ENCODE data around the gene ITPR2.

The ITPR2 gene

DNA sequence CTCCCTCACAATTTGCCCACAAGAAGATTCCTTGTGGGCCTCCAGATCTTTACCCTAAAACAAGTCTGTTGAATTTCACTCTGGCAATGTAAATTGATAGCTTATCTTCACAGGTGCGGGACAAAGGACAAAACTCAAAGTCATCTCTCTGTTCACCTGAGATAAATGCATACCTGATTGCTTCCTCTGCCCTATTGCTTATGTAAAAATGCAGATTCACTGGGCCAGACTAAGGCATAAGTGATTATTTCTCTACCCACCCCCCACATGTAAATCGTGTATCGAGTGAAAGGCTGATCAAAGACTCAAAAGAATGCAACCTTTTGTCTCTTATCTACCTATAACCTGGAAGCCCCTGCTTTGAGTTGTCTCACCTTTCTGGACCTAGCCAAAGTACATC is 320.8 kb downstream of the ITPR2 start:
- H2BK12ac ChIP-seq (ENCODE audit: low read length in 2 of 2), result no peak overlapping the region
- no peak overlapping the region for H3K4ac ChIP-seq (ENCODE audit: low read depth in 1 of 2, low read length in 2 of 2)
- no peak overlapping the region for H2BK15ac ChIP-seq (ENCODE audit: low read depth, poor library complexity, severe bottlenecking)
- H3K23ac ChIP-seq (ENCODE audit: low read length in 2 of 2), result no peak overlapping the region
- 94% methylated on average over 3 of the region's 3 CpGs for WGBS
- H3K4me3 ChIP-seq (ENCODE audit: insufficient read depth in 1 of 2, low read depth in 1 of 2, low read length in 2 of 2), result no peak overlapping the region
- no peak overlapping the region for H4K91ac ChIP-seq (ENCODE audit: low read length)
- H3K4me1 ChIP-seq (ENCODE audit: control insufficient read depth, insufficient read depth, low read depth, low read length), result no peaks in the 10 kb centered on the region
- no peaks in the 10 kb centered on the region for H3K27me3 ChIP-seq (ENCODE audit: control insufficient read depth in 1 of 2, insufficient read depth in 1 of 2, low read length in 2 of 2)
- H3K36me3 ChIP-seq (ENCODE audit: control insufficient read depth in 1 of 2, insufficient read depth in 2 of 2, low read depth in 1 of 2, low read length in 2 of 2), result no peaks in the 10 kb centered on the region
- H3K18ac ChIP-seq (ENCODE audit: low read depth in 1 of 2, low read length in 2 of 2), result no peak overlapping the region
- no peak overlapping the region for H3K27ac ChIP-seq (ENCODE audit: low read length, poor library complexity, severe bottlenecking)
- no peak overlapping the region for H3K9ac ChIP-seq (ENCODE audit: low read length)
- DNase-seq, result no peak
- H3K4me2 ChIP-seq (ENCODE audit: low read length, poor library complexity, severe bottlenecking), result no peak overlapping the region
- no peak overlapping the region for H3K14ac ChIP-seq (ENCODE audit: low read length in 2 of 2)
- H3K79me1 ChIP-seq (replicated peaks; ENCODE audit: low read length, poor library complexity, severe bottlenecking), result peaks cover 4% of the 10 kb centered on the region
- no peak overlapping the region for H4K8ac ChIP-seq (ENCODE audit: low read length)
- no peak overlapping the region for H2BK120ac ChIP-seq (ENCODE audit: low read depth, low read length)
- H3K9me3 ChIP-seq (ENCODE audit: control insufficient read depth, low read length), result no peaks in the 10 kb centered on the region
- H2AFZ ChIP-seq (ENCODE audit: low read depth, low read length), result no peak overlapping the region
- H2BK5ac ChIP-seq (ENCODE audit: low read depth, low read length, poor library complexity, severe bottlenecking), result no peak overlapping the region
- no peak overlapping the region for H2AK5ac ChIP-seq (ENCODE audit: low read length, severe bottlenecking)

DNA sequence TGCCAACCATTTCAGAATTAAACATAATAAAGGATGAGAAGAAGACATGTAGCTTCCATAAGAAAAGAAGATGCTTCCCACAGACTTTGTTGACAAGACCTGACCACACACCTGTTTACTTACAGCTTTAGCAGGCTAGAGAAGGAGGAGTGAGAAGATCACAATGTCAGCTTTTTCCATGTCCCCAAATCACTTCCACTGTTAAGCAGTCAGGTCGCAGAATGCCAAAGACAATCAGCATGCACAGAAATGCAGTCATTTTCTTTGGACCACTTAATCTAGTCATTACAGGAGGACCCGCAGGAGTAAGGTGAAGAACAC is 322.7 kb downstream of the ITPR2 start:
- WGBS, result 38% methylated on average over 1 of the region's 2 CpGs
- Histone ChIP-seq H3K9me3 (ENCODE audit: control insufficient read depth, low read length) (no peaks in the 10 kb centered on the region), H2AFZ (ENCODE audit: low read depth, low read length) (no peak overlapping the region), H3K4ac (ENCODE audit: low read depth in 1 of 2, low read length in 2 of 2) (no peak overlapping the region), H3K27ac (ENCODE audit: low read length, poor library complexity, severe bottlenecking) (no peak overlapping the region), H3K4me1 (ENCODE audit: control insufficient read depth, insufficient read depth, low read depth, low read length) (no peaks in the 10 kb centered on the region), H3K27me3 (ENCODE audit: control insufficient read depth in 1 of 2, insufficient read depth in 1 of 2, low read length in 2 of 2) (no peaks in the 10 kb centered on the region), H2AK5ac (ENCODE audit: low read length, severe bottlenecking) (no peak overlapping the region), H3K4me3 (ENCODE audit: insufficient read depth in 1 of 2, low read depth in 1 of 2, low read length in 2 of 2) (no peak overlapping the region), H3K36me3 (ENCODE audit: control insufficient read depth in 1 of 2, insufficient read depth in 2 of 2, low read depth in 1 of 2, low read length in 2 of 2) (no peaks in the 10 kb centered on the region), H2BK15ac (ENCODE audit: low read depth, poor library complexity, severe bottlenecking) (no peak overlapping the region), H3K14ac (ENCODE audit: low read length in 2 of 2) (no peak overlapping the region), H4K91ac (ENCODE audit: low read length) (no peak overlapping the region), H3K23ac (ENCODE audit: low read length in 2 of 2) (no peak overlapping the region), H3K79me1 (replicated peaks; ENCODE audit: low read length, poor library complexity, severe bottlenecking) (peaks cover 3% of the 10 kb centered on the region), H2BK120ac (ENCODE audit: low read depth, low read length) (no peak overlapping the region), H2BK12ac (ENCODE audit: low read length in 2 of 2) (no peak overlapping the region), H3K4me2 (ENCODE audit: low read length, poor library complexity, severe bottlenecking) (no peak overlapping the region), H2BK5ac (ENCODE audit: low read depth, low read length, poor library complexity, severe bottlenecking) (no peak overlapping the region), H3K9ac (ENCODE audit: low read length) (no peak overlapping the region), H3K18ac (ENCODE audit: low read depth in 1 of 2, low read length in 2 of 2) (no peak overlapping the region), H4K8ac (ENCODE audit: low read length) (no peak overlapping the region)
- DNase-seq, result no peak

DNA sequence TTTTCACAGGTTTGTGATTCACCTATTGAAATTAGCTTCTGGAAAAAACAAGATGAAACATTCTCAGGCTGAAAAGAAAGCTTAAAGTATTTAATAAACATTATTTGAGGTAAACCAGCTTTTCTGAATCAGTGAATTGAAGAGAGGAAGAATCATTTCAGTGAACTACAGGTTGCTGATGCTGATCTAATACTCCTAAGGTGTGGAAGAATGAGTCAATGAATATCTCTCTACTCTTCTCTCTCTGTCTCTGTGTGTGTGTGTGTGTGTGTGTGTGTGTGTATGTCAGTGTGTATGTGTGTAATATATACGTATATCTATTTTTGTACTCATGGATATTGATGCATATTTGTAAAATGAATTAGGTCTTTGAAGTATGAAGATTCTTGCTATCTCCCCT is 325.4 kb downstream of the ITPR2 start:
- Histone ChIP-seq H4K91ac (ENCODE audit: low read length) (no peak overlapping the region), H2AK5ac (ENCODE audit: low read length, severe bottlenecking) (no peak overlapping the region), H3K27me3 (ENCODE audit: control insufficient read depth in 1 of 2, insufficient read depth in 1 of 2, low read length in 2 of 2) (no peaks in the 10 kb centered on the region), H3K9me3 (ENCODE audit: control insufficient read depth, low read length) (no peaks in the 10 kb centered on the region), H3K23ac (ENCODE audit: low read length in 2 of 2) (no peak overlapping the region), H3K9ac (ENCODE audit: low read length) (no peak overlapping the region), H3K79me1 (replicated peaks; ENCODE audit: low read length, poor library complexity, severe bottlenecking) (no peaks in the 10 kb centered on the region), H2BK15ac (ENCODE audit: low read depth, poor library complexity, severe bottlenecking) (no peak overlapping the region), H3K4me1 (ENCODE audit: control insufficient read depth, insufficient read depth, low read depth, low read length) (no peaks in the 10 kb centered on the region), H2BK120ac (ENCODE audit: low read depth, low read length) (no peak overlapping the region), H3K4me3 (ENCODE audit: insufficient read depth in 1 of 2, low read depth in 1 of 2, low read length in 2 of 2) (no peak overlapping the region), H4K8ac (ENCODE audit: low read length) (no peak overlapping the region), H2BK12ac (ENCODE audit: low read length in 2 of 2) (no peak overlapping the region), H2BK5ac (ENCODE audit: low read depth, low read length, poor library complexity, severe bottlenecking) (no peak overlapping the region), H3K18ac (ENCODE audit: low read depth in 1 of 2, low read length in 2 of 2) (no peak overlapping the region), H3K14ac (ENCODE audit: low read length in 2 of 2) (no peak overlapping the region), H3K4ac (ENCODE audit: low read depth in 1 of 2, low read length in 2 of 2) (no peak overlapping the region), H3K4me2 (ENCODE audit: low read length, poor library complexity, severe bottlenecking) (no peak overlapping the region), H2AFZ (ENCODE audit: low read depth, low read length) (no peak overlapping the region), H3K27ac (ENCODE audit: low read length, poor library complexity, severe bottlenecking) (no peak overlapping the region), H3K36me3 (ENCODE audit: control insufficient read depth in 1 of 2, insufficient read depth in 2 of 2, low read depth in 1 of 2, low read length in 2 of 2) (no peaks in the 10 kb centered on the region)
- no peak for DNase-seq
- no CpG with 5 or more reads among the region's 1 CpG for WGBS

DNA sequence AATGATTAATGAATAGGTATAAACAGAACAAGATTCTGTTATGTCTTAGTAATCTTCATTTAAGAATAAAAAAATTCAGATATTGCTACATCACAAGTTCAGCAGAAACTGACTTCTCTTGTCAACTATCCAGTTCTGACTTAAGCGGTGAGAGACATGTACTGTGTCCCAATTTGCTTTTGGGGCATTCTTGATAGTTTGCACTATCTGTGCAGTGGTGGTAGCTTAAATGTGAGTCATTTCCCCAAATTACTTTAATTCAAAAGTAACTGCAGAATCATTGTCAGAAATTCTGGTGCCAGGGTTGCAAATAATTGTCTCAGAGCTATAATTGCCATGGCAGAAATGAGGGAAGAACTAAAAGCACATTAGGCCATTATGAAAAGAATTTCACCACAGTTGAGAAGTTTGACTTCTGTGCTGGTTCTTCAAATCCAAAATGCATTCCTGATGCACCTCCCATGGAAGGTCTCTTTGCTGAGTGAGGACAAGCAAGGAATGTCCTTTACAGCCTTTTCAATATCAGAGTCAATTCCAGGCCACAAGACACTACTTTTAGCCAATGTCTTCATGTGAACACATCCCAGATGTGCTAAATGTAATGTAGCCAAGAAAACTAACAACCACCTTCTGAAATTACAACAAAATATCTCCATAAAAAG is 332.9 kb downstream of the ITPR2 start:
- Histone ChIP-seq H3K79me1 (replicated peaks; ENCODE audit: low read length, poor library complexity, severe bottlenecking) (peaks cover 1% of the 10 kb centered on the region), H2BK15ac (ENCODE audit: low read depth, poor library complexity, severe bottlenecking) (no peak overlapping the region), H2AFZ (ENCODE audit: low read depth, low read length) (no peak overlapping the region), H3K9me3 (ENCODE audit: control insufficient read depth, low read length) (no peaks in the 10 kb centered on the region), H4K91ac (ENCODE audit: low read length) (no peak overlapping the region), H2BK12ac (ENCODE audit: low read length in 2 of 2) (no peak overlapping the region), H2BK5ac (ENCODE audit: low read depth, low read length, poor library complexity, severe bottlenecking) (no peak overlapping the region), H3K27me3 (ENCODE audit: control insufficient read depth in 1 of 2, insufficient read depth in 1 of 2, low read length in 2 of 2) (no peaks in the 10 kb centered on the region), H3K4me1 (ENCODE audit: control insufficient read depth, insufficient read depth, low read depth, low read length) (no peaks in the 10 kb centered on the region), H3K4ac (ENCODE audit: low read depth in 1 of 2, low read length in 2 of 2) (no peak overlapping the region), H3K14ac (ENCODE audit: low read length in 2 of 2) (no peak overlapping the region), H3K18ac (ENCODE audit: low read depth in 1 of 2, low read length in 2 of 2) (no peak overlapping the region), H2BK120ac (ENCODE audit: low read depth, low read length) (no peak overlapping the region), H4K8ac (ENCODE audit: low read length) (no peak overlapping the region), H3K27ac (ENCODE audit: low read length, poor library complexity, severe bottlenecking) (no peak overlapping the region), H3K4me3 (ENCODE audit: insufficient read depth in 1 of 2, low read depth in 1 of 2, low read length in 2 of 2) (no peak overlapping the region), H3K36me3 (ENCODE audit: control insufficient read depth in 1 of 2, insufficient read depth in 2 of 2, low read depth in 1 of 2, low read length in 2 of 2) (no peaks in the 10 kb centered on the region), H2AK5ac (ENCODE audit: low read length, severe bottlenecking) (no peak overlapping the region), H3K9ac (ENCODE audit: low read length) (no peak overlapping the region), H3K23ac (ENCODE audit: low read length in 2 of 2) (no peak overlapping the region), H3K4me2 (ENCODE audit: low read length, poor library complexity, severe bottlenecking) (no peak overlapping the region)
- DNase-seq, result no peak
- WGBS, result 100% methylated on average over 1 of the region's 1 CpG

Data from mesenchymal stem cell (in vitro differentiated cells and primary cell).